NCI-H146 (cell line): ENCODE data around the gene YJEFN3.

Source experiments
- DNase-seq: peaks from one replicate; lab custom pipeline; 2025; lab: John Stamatoyannopoulos, UW

The YJEFN3 gene

GRCh38 chr19:19554074-19555023, 25.6 kb downstream of the YJEFN3 start:
- DNase-seq = peak; percentile 53

- no peak for DNase-seq
Measured at GRCh38 chr19:19558055-19558454, 29.3 kb downstream of the YJEFN3 start.

- DNase-seq = no peak
Measured at GRCh38 chr19:19558636-19559035, 29.9 kb downstream of the YJEFN3 start.

GRCh38 chr19:19559931-19560330, 31.2 kb downstream of the YJEFN3 start:
- no peak for DNase-seq

- no peak for DNase-seq
Measured at GRCh38 chr19:19561946-19562664, 33.4 kb downstream of the YJEFN3 start.

GRCh38 chr19:19562665-19563347, 34.1 kb downstream of the YJEFN3 start:
- no peak for DNase-seq

GRCh38 chr19:19563348-19563848, 34.7 kb downstream of the YJEFN3 start:
- no peak for DNase-seq

- no peak for DNase-seq
Measured at GRCh38 chr19:19566306-19566705, 37.6 kb downstream of the YJEFN3 start.

GRCh38 chr19:19567391-19567790, 38.7 kb downstream of the YJEFN3 start:
- no peak for DNase-seq

- DNase-seq = no peak
Measured at GRCh38 chr19:19568802-19569756, 40.4 kb downstream of the YJEFN3 start.

GRCh38 chr19:19570571-19570970, 41.9 kb downstream of the YJEFN3 start:
- no peak for DNase-seq

GRCh38 chr19:19571071-19571786, 42.5 kb downstream of the YJEFN3 start:
- no peak for DNase-seq

- DNase-seq = peak; percentile 99
Measured at GRCh38 chr19:19575411-19575810, 46.7 kb downstream of the YJEFN3 start.

GRCh38 chr19:19578252-19578651, 49.5 kb downstream of the YJEFN3 start:
- peak; percentile 98 for DNase-seq

GRCh38 chr19:19579533-19580361, 51.0 kb downstream of the YJEFN3 start:
- no peak for DNase-seq

GRCh38 chr19:19580418-19580817, 51.7 kb downstream of the YJEFN3 start:
- DNase-seq = no peak

GRCh38 chr19:19581391-19581790, 52.7 kb downstream of the YJEFN3 start:
- no peak for DNase-seq

- DNase-seq = no peak
Measured at GRCh38 chr19:19582471-19582870, 53.8 kb downstream of the YJEFN3 start.

GRCh38 chr19:19584356-19584755, 55.6 kb downstream of the YJEFN3 start:
- no peak for DNase-seq
